Muscle of arm (tissue), 12 donors: Measurements from ENCODE around the gene SLC37A3. TPM values are rescaled to one million over a fixed set of nuclear protein-coding genes. Genes with fewer than 3 reads are reported as not detected.

ENCODE experiments used
- polyA plus RNA-seq, 12 donors: library from polyadenylated mRNA; unstranded; fragments of 120-200 nt; gene quantifications; one replicate each; pipeline ENCODE4 v1.2.1, GENCODE V29; 2013; ENCODE audit not compliant: insufficient read length in 12 of 12

Gene SLC37A3
- polyA plus RNA-seq, 12 donors: 23.5 to 110 (median 33.6) TPM; not detected in 1

Other genes starting within 250 kb of the SLC37A3 start
- gene KDM7A, start 221.5 kb downstream of the SLC37A3 start, polyA plus RNA-seq: 10 to 100 TPM in 5 of 12 donors, 1 to 10 TPM in 6, not detected in 1; 6.4 to 15.3 (median 9.6) TPM
- gene RAB19, start 5.5 kb upstream of the SLC37A3 start, polyA plus RNA-seq: under 1 TPM in 1 of 12 donors, not detected in 11; 0.23 TPM
- gene MKRN1, start 81.0 kb upstream of the SLC37A3 start, polyA plus RNA-seq: 100 to 1,000 TPM in 1 of 12 donors, 10 to 100 TPM in 10, not detected in 1; 55.9 to 111 (median 82.9) TPM
- gene DENND2A, start 242.3 kb upstream of the SLC37A3 start, polyA plus RNA-seq: 10 to 100 TPM in 11 of 12 donors, not detected in 1; 35.7 to 76.7 (median 47.6) TPM